Neural progenitor cell (in vitro differentiated cells): ENCODE results near the gene NR4A3. TPM values are rescaled to one million over a fixed set of nuclear protein-coding genes. Genes with fewer than 3 reads are reported as not detected.

Source experiments
- DNase-seq: peaks from one replicate; pipeline ENCODE4 v3.0.0-alpha.2; 2016; ENCODE audit warnings: low spot score
- H2AFZ ChIP-seq: fragments of 200-600 bp; sonication (generic); replicated peaks from 2 replicates; pipeline ENCODE4 v1.6.1; 2016; ENCODE audit warnings: antibody characterized with exemption
- H3F3A ChIP-seq: fragments of 200-600 bp; sonication (generic); 2 replicates; pipeline ENCODE4 v1.6.1; 2016; ENCODE audit warnings: antibody characterized with exemption, low read depth
- H3K27ac ChIP-seq: fragments of 200-600 bp; sonication (generic); 2 replicates; pipeline ENCODE4 v1.5.1; 2016; ENCODE audit warnings: mild to moderate bottlenecking
- H3K27me3 ChIP-seq: fragments of 200-600 bp; sonication (generic); 2 replicates; pipeline ENCODE4 v1.6.1; 2016; ENCODE audit warnings: mild to moderate bottlenecking, moderate library complexity
- H3K36me3 ChIP-seq: fragments of 200-600 bp; sonication (generic); 2 replicates; pipeline ENCODE4 v1.5.1; 2016
- H3K4me1 ChIP-seq: fragments of 200-600 bp; sonication (generic); 2 replicates; pipeline ENCODE4 v1.6.1; 2016; ENCODE audit warnings: mixed run types
- H3K4me2 ChIP-seq: fragments of 200-600 bp; sonication (generic); 2 replicates; pipeline ENCODE4 v1.6.1; 2016
- H3K4me3 ChIP-seq: fragments of 200-600 bp; sonication (generic); 2 replicates; pipeline ENCODE4 v1.5.1; 2016
- H3K79me2 ChIP-seq: fragments of 200-600 bp; sonication (generic); 2 replicates; pipeline ENCODE4 v1.6.1; 2016; ENCODE audit warnings: low read depth
- H3K9ac ChIP-seq: fragments of 200-600 bp; sonication (generic); 2 replicates; pipeline ENCODE4 v1.6.1; 2016
- H3K9me3 ChIP-seq: fragments of 200-600 bp; sonication (generic); 2 replicates; pipeline ENCODE4 v1.5.1; 2016; ENCODE audit warnings: low read depth
- H4K20me1 ChIP-seq: fragments of 200-600 bp; sonication (generic); 2 replicates; pipeline ENCODE4 v1.6.1; 2016; ENCODE audit warnings: low read depth
- H3K27ac Mint-ChIP-seq: 3 replicates; pipeline ENCODE4 v1.8.0; 2021; ENCODE audit warnings: mixed read lengths
- H3K27me3 Mint-ChIP-seq: 2 replicates; pipeline ENCODE4 v1.8.0; 2022; ENCODE audit warnings: low read depth, mild to moderate bottlenecking, inconsistent platforms, moderate library complexity, mixed read lengths; ENCODE audit not compliant: insufficient read depth
- H3K36me3 Mint-ChIP-seq: 3 replicates; pipeline ENCODE4 v1.8.0; 2021; ENCODE audit warnings: mixed read lengths
- H3K4me1 Mint-ChIP-seq: 3 replicates; pipeline ENCODE4 v1.8.0; 2021; ENCODE audit warnings: mixed read lengths
- H3K4me3 Mint-ChIP-seq: 3 replicates; pipeline ENCODE4 v1.8.0; 2021; ENCODE audit warnings: mild to moderate bottlenecking, moderate library complexity, mixed read lengths
- H3K9me3 Mint-ChIP-seq: 3 replicates; pipeline ENCODE4 v1.8.0; 2020; ENCODE audit warnings: mixed read lengths
- EZH2 ChIP-seq: fragments of 200-600 bp; sonication (generic); IDR thresholded peaks from 2 replicates; pipeline ENCODE4 v1.6.1; 2017; ENCODE audit warnings: antibody characterized with exemption, mild to moderate bottlenecking, moderate library complexity
- EZH2phosphoT487 ChIP-seq: fragments of 200-600 bp; sonication (generic); IDR thresholded peaks from 2 replicates; pipeline ENCODE4 v1.6.1; 2017; ENCODE audit warnings: antibody characterized with exemption
- total RNA-seq: library from RNA; depleted of rRNA; stranded (reverse); fragments of >200 nt; gene quantifications from 2 replicates; pipeline ENCODE4 v1.2.3, GENCODE V29; 2015; ENCODE audit warnings: low replicate concordance
- TF ChIP-seq, protein P1 (sequence below): fragments of 200-600 bp; sonication (generic); IDR thresholded peaks from 2 replicates; pipeline ENCODE4 v1.5.1; 2017; ENCODE audit warnings: antibody characterized with exemption, mild to moderate bottlenecking

NR4A3 gene
- total RNA-seq, 1 donor from 2014 or later = 0.26 TPM

DNA sequence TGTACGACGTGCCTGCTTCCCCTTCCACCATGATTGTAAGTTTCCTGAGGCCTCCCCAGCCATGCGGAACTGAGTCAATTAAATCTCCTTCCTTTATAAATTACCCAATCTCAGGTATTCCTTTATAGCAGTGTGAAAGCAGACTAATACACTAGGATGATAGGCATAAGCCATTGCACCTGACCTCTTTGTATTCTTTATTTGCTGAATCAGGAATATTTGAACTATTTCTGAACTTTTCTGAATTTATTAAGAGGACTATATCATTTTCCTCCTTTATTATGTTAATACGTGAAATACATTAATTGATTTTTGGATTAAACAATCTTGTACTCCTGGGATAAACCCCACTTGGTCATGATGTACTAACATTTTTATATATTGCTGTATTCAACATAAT lies 28.2 kb upstream of the NR4A3 start:
- Mint-ChIP-seq H3K27me3 (no peaks in the 10 kb centered on the region), H3K4me1 (no peaks in the 10 kb centered on the region), H3K4me3 (no peak overlapping the region), H3K36me3 (peaks cover 2% of the 10 kb centered on the region), H3K27ac (no peak overlapping the region), H3K9me3 (peaks cover 3% of the 10 kb centered on the region)
- H3K79me2 ChIP-seq = no peaks in the 10 kb centered on the region
- H3F3A ChIP-seq = no peaks in the 10 kb centered on the region
- H3K4me1 ChIP-seq = no peaks in the 10 kb centered on the region
- TF ChIP-seq, protein P1, sequence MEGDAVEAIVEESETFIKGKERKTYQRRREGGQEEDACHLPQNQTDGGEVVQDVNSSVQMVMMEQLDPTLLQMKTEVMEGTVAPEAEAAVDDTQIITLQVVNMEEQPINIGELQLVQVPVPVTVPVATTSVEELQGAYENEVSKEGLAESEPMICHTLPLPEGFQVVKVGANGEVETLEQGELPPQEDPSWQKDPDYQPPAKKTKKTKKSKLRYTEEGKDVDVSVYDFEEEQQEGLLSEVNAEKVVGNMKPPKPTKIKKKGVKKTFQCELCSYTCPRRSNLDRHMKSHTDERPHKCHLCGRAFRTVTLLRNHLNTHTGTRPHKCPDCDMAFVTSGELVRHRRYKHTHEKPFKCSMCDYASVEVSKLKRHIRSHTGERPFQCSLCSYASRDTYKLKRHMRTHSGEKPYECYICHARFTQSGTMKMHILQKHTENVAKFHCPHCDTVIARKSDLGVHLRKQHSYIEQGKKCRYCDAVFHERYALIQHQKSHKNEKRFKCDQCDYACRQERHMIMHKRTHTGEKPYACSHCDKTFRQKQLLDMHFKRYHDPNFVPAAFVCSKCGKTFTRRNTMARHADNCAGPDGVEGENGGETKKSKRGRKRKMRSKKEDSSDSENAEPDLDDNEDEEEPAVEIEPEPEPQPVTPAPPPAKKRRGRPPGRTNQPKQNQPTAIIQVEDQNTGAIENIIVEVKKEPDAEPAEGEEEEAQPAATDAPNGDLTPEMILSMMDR = no peak
- no peak for TF ChIP-seq EZH2
- no peak for TF ChIP-seq EZH2phosphoT487
- H4K20me1 ChIP-seq = no peaks in the 10 kb centered on the region
- no peak overlapping the region for H2AFZ ChIP-seq
- DNase-seq = no peak
- no peak overlapping the region for H3K4me2 ChIP-seq
- no peaks in the 10 kb centered on the region for H3K27me3 ChIP-seq
- H3K36me3 ChIP-seq = no peaks in the 10 kb centered on the region
- H3K9me3 ChIP-seq = no peaks in the 10 kb centered on the region
- H3K27ac ChIP-seq = no peak overlapping the region
- H3K9ac ChIP-seq = no peak overlapping the region
- H3K4me3 ChIP-seq = no peak overlapping the region

DNA sequence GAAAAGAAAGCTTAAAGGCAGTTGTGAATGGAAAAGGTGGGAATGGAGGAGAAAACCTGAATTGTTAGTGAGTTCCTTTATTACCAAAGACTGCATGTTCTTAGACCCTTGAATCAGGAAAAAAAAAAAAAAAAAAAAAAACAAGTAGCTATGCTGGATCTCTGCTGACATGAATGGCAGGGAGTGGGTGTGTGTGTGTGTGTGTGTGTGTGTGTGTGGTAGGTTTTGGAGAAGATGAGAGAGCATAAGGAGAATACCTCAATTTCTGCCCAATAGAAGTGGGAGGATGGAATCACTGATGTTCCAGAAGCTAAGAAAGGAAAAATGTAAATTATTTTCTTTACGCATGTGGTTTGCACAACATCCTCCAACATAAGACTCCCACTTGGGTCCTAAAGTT lies 25.5 kb upstream of the NR4A3 start:
- no peak overlapping the region for H3K27ac Mint-ChIP-seq
- no peaks in the 10 kb centered on the region for H3K4me1 ChIP-seq
- no peak overlapping the region for H3K9ac ChIP-seq
- H3K36me3 Mint-ChIP-seq = peaks cover 14% of the 10 kb centered on the region
- H3K27me3 ChIP-seq = no peaks in the 10 kb centered on the region
- H3K27me3 Mint-ChIP-seq = no peaks in the 10 kb centered on the region
- no peak for DNase-seq
- no peaks in the 10 kb centered on the region for H3K9me3 ChIP-seq
- no peaks in the 10 kb centered on the region for H3K36me3 ChIP-seq
- no peaks in the 10 kb centered on the region for H3F3A ChIP-seq
- TF ChIP-seq EZH2phosphoT487 (no peak), EZH2 (no peak)
- TF ChIP-seq, protein P1 = no peak
- H3K4me3 Mint-ChIP-seq = no peak overlapping the region
- no peaks in the 10 kb centered on the region for H3K4me1 Mint-ChIP-seq
- H3K4me2 ChIP-seq = no peak overlapping the region
- H3K27ac ChIP-seq = no peak overlapping the region
- peaks cover 3% of the 10 kb centered on the region for H3K9me3 Mint-ChIP-seq
- no peaks in the 10 kb centered on the region for H4K20me1 ChIP-seq
- no peak overlapping the region for H2AFZ ChIP-seq
- H3K79me2 ChIP-seq = no peaks in the 10 kb centered on the region
- H3K4me3 ChIP-seq = no peak overlapping the region

DNA sequence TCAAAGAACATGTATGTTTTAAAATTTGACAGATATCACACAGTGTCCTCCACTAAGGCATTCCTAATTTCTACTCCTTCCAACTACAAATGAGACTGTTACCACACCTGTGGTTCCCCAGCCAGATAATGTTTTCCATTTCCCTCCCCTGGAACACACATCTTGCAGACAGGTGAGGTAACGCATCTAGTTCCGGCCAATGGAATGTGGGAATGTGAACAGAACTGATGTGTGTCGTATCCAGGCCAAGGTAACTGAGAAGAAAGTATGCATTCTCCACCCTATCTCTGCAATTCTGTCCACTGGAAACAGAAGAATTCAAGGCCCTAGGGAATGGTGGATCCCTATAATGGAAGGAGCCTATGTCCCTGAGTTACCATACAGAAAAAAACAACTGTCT lies 19.9 kb upstream of the NR4A3 start:
- Histone ChIP-seq H4K20me1 (peaks cover 4% of the 10 kb centered on the region), H3K79me2 (peaks cover 43% of the 10 kb centered on the region), H3F3A (no peaks in the 10 kb centered on the region), H3K36me3 (no peaks in the 10 kb centered on the region), H3K4me1 (no peaks in the 10 kb centered on the region), H3K4me3 (no peak overlapping the region), H2AFZ (no peak overlapping the region), H3K27me3 (no peaks in the 10 kb centered on the region), H3K27ac (no peak overlapping the region), H3K4me2 (no peak overlapping the region), H3K9ac (no peak overlapping the region), H3K9me3 (no peaks in the 10 kb centered on the region)
- Mint-ChIP-seq H3K4me1 (no peaks in the 10 kb centered on the region), H3K36me3 (peaks cover 22% of the 10 kb centered on the region), H3K27ac (no peak overlapping the region), H3K9me3 (peaks cover 3% of the 10 kb centered on the region), H3K27me3 (no peaks in the 10 kb centered on the region), H3K4me3 (no peak overlapping the region)
- DNase-seq = no peak
- TF ChIP-seq, protein P1 = no peak
- no peak for TF ChIP-seq EZH2phosphoT487
- TF ChIP-seq EZH2 = no peak
